Body of pancreas (tissue), 4 donors: Measurements from ENCODE around the gene DRC7. TPM values are rescaled to one million over a fixed set of nuclear protein-coding genes. Genes with fewer than 3 reads are reported as not detected.
"Not testable (repeated sequence)": the region's sequence is repeated elsewhere in the genome, so short reads cannot be mapped to it uniquely, and the experiment has no call there.

Experiments
- ATAC-seq: fragments of 150-250 bp; one replicate; pipeline ENCODE4 v1.9.1; 2016
- DNase-seq, 4 donors: peaks; one replicate each; pipeline ENCODE4 v3.0.0-alpha.2; 2019
- H3K27ac ChIP-seq, 4 donors: fragments of 200-600 bp; sonication (generic); 1 replicate in 3 of 4; 2 replicates in 1 of 4; pipeline versions ENCODE4 v1.5.1 to v1.6.1; 2016 to 2019; ENCODE audit warnings: mild to moderate bottlenecking in 1 of 4, mixed read lengths in 1 of 4, moderate library complexity in 1 of 4
- H3K27me3 ChIP-seq, 2 donors: fragments of 200-600 bp; sonication (generic); one replicate each; pipeline ENCODE4 v1.6.0; 2016; ENCODE audit warnings: mild to moderate bottlenecking in 1 of 2
- H3K36me3 ChIP-seq, 2 donors: fragments of 200-600 bp; sonication (generic); replicated peaks in 1 of 2; 2 replicates each; pipeline ENCODE4 v1.5.1; 2016; ENCODE audit warnings: low read depth in 2 of 2; ENCODE audit not compliant: insufficient read depth in 1 of 2
- H3K4me1 ChIP-seq: fragments of 200-600 bp; sonication (generic); one replicate; pipeline ENCODE4 v1.6.0; 2016
- H3K4me3 ChIP-seq, 2 donors: fragments of 200-600 bp; sonication (generic); 1 replicate in 1 of 2; 2 replicates in 1 of 2; pipeline ENCODE4 v1.5.1; 2016 to 2019
- H3K9me3 ChIP-seq, 3 donors: fragments of 200-600 bp; sonication (generic); 1 replicate in 2 of 3; 2 replicates in 1 of 3; pipeline ENCODE4 v1.5.1; 2016
- POLR2A ChIP-seq, 3 donors: fragments of 450-650 bp; IDR thresholded peaks; one replicate each; pipeline ENCODE4 v1.6.1; 2016; ENCODE audit warnings: antibody characterized with exemption in 3 of 3, mild to moderate bottlenecking in 2 of 3
- whole genome bisulfite sequencing, 2 donors: methylation state at CpG; one replicate each; pipeline ENCODE4 v1.1.5; 2017; 5-methylcytosine and 5-hydroxymethylcytosine counted together
- intact Hi-C: fragments of 100-400 bp; cut with DNase I; formaldehyde crosslinking; loops from one replicate; pipeline ENCODE4 v1.15.1; 2023
- total RNA-seq, 2 donors: library from RNA; depleted of rRNA; stranded (reverse); fragments of >200 nt; gene quantifications; one replicate each; pipeline ENCODE4 v1.1.0, GENCODE V29; 2016
- TF ChIP-seq, protein P1 (sequence below), 7 experiments: fragments of 450-650 bp in 4 of 7; fragments of 200-600 bp in 3 of 7; sonication (generic) in 3 of 7; IDR thresholded peaks; one replicate each; pipeline ENCODE4 v1.5.1; 2016 to 2019; ENCODE audit warnings: antibody characterized with exemption in 7 of 7

The DRC7 gene
- total RNA-seq, 2 donors from 2014 or later = 1.3 TPM; not detected in 1

DNA sequence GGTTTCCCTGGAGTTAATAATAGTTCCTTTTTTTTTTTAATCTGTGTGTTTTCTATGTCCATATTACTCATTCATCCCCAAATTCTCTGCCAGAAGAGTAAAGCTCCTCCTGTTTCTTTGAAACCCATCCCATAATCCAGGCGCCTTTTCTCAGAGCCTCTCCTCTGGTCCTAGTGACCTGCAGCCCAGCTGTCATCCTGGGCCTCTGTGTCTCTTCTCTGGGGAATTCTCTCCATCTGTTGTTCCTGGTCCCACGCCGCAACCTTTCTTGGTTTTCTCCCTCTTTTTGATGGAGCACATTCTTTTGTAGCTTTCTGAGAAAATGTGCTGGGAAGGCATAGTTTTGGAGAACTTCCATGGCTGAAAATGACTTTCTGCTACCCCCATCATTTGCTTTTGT, 51.2 kb downstream of the DRC7 start:
- H3K27ac ChIP-seq = no peak overlapping the region
- no peaks in the 10 kb centered on the region for H3K27me3 ChIP-seq
- 96 to 100% methylated on average over 3 of the region's 3 CpGs for WGBS, 2 donors
- no peak for TF ChIP-seq POLR2A (IDR thresholded peaks at IDR 0.05)
- TF ChIP-seq, protein P1, sequence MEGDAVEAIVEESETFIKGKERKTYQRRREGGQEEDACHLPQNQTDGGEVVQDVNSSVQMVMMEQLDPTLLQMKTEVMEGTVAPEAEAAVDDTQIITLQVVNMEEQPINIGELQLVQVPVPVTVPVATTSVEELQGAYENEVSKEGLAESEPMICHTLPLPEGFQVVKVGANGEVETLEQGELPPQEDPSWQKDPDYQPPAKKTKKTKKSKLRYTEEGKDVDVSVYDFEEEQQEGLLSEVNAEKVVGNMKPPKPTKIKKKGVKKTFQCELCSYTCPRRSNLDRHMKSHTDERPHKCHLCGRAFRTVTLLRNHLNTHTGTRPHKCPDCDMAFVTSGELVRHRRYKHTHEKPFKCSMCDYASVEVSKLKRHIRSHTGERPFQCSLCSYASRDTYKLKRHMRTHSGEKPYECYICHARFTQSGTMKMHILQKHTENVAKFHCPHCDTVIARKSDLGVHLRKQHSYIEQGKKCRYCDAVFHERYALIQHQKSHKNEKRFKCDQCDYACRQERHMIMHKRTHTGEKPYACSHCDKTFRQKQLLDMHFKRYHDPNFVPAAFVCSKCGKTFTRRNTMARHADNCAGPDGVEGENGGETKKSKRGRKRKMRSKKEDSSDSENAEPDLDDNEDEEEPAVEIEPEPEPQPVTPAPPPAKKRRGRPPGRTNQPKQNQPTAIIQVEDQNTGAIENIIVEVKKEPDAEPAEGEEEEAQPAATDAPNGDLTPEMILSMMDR (IDR thresholded peaks at IDR 0.05) = no peak
- no peak overlapping the region for H3K4me3 ChIP-seq
- H3K4me1 ChIP-seq = no peaks in the 10 kb centered on the region
- no peak for ATAC-seq
- DNase-seq = no peak
- no peaks in the 10 kb centered on the region for H3K9me3 ChIP-seq
- no peaks in the 10 kb centered on the region for H3K36me3 ChIP-seq
- intact Hi-C loops = no loop called here

GRCh38 chr16:57746316-57746715, 51.7 kb downstream of the DRC7 start:
- H3K4me1 ChIP-seq, H3K4me3 ChIP-seq, H3K9me3 ChIP-seq, ATAC-seq, H3K27ac ChIP-seq, intact Hi-C loops, H3K36me3 ChIP-seq, H3K27me3 ChIP-seq, DNase-seq: not testable (repeated sequence)
- 86 to 92% methylated on average over 4 to 7 of the region's 7 CpGs for WGBS, 2 donors

GRCh38 chr16:57747091-57747490, 52.5 kb downstream of the DRC7 start:
- TF ChIP-seq, protein P1 (IDR thresholded peaks at IDR 0.05) = no peak
- TF ChIP-seq POLR2A (IDR thresholded peaks at IDR 0.05) = no peak
- Histone ChIP-seq H3K4me1 (no peaks in the 10 kb centered on the region), H3K36me3 (no peaks in the 10 kb centered on the region), H3K27me3 (no peaks in the 10 kb centered on the region), H3K27ac (no peak overlapping the region), H3K9me3 (no peaks in the 10 kb centered on the region), H3K4me3 (no peak overlapping the region)
- intact Hi-C loops = no loop called here
- WGBS, 2 donors = 84 to 95% methylated on average over 6 to 7 of the region's 7 CpGs
- DNase-seq (no peak), ATAC-seq (no peak)

- no peaks in the 10 kb centered on the region for H3K36me3 ChIP-seq
- DNase-seq (no peak), ATAC-seq (no peak)
- no peaks in the 10 kb centered on the region for H3K27me3 ChIP-seq
- 92 to 97% methylated on average over 12 of the region's 12 CpGs for WGBS, 2 donors
- intact Hi-C loops = no loop called here
- no peaks in the 10 kb centered on the region for H3K9me3 ChIP-seq
- H3K4me3 ChIP-seq = no peak overlapping the region
- no peaks in the 10 kb centered on the region for H3K4me1 ChIP-seq
- no peak overlapping the region for H3K27ac ChIP-seq
- TF ChIP-seq, protein P1 (IDR thresholded peaks at IDR 0.05) = no peak
- TF ChIP-seq POLR2A (IDR thresholded peaks at IDR 0.05) = no peak
Measured at GRCh38 chr16:57747496-57747895, 52.9 kb downstream of the DRC7 start.

GRCh38 chr16:57747996-57748395, 53.4 kb downstream of the DRC7 start:
- Histone ChIP-seq H3K4me1 (no peaks in the 10 kb centered on the region), H3K9me3 (no peaks in the 10 kb centered on the region), H3K36me3 (no peaks in the 10 kb centered on the region), H3K27me3 (no peaks in the 10 kb centered on the region), H3K27ac (no peak overlapping the region), H3K4me3 (no peak overlapping the region)
- ATAC-seq (no peak), DNase-seq (no peak)
- intact Hi-C loops = no loop called here
- 81 to 85% methylated on average over 5 to 6 of the region's 6 CpGs for WGBS, 2 donors
- TF ChIP-seq, protein P1 (IDR thresholded peaks at IDR 0.05) = no peak
- no peak for TF ChIP-seq POLR2A (IDR thresholded peaks at IDR 0.05)
